WTC11 (cell line): Measurements from ENCODE around the gene TBC1D14. TPM values are rescaled to one million over a fixed set of nuclear protein-coding genes. Genes with fewer than 3 reads are reported as not detected.
"Not testable (repeated sequence)": the region's sequence is repeated elsewhere in the genome, so short reads cannot be mapped to it uniquely, and the experiment has no call there.

Source experiments
- ATAC-seq: fragments of 200-7000 bp; cut with Tn5 transposase; 2 replicates; pipeline ENCODE4 v1.10.0; 2021; ENCODE audit warnings: mild to moderate bottlenecking, moderate library complexity
- CTCF ChIA-PET: fragments of 300-600 bp; sonication (Branson Sonifier 250); formaldehyde crosslinking; loops from one replicate; lab custom pipeline; 2021; ENCODE audit warnings: antibody characterized with exemption; lab: Charles Lee
- POLR2A ChIA-PET: fragments of 350-600 bp; sonication (Branson Sonifier 250); formaldehyde crosslinking; loops from one replicate; lab custom pipeline; 2021; ENCODE audit warnings: antibody characterized with exemption; lab: Charles Lee
- DNase-seq: peaks from one replicate; pipeline ENCODE4 v3.0.0; 2021; ENCODE audit warnings: low spot score
- H3K27ac Mint-ChIP-seq: 2 replicates; pipeline ENCODE4 v1.8.0; 2021; ENCODE audit warnings: mixed read lengths
- H3K27me3 Mint-ChIP-seq: 2 replicates; pipeline ENCODE4 v1.8.0; 2021; ENCODE audit warnings: low read depth, mild to moderate bottlenecking, moderate library complexity, mixed read lengths
- H3K36me3 Mint-ChIP-seq: 2 replicates; pipeline ENCODE4 v1.8.0; 2021; ENCODE audit warnings: mixed read lengths
- H3K4me1 Mint-ChIP-seq: 2 replicates; pipeline ENCODE4 v1.8.0; 2022; ENCODE audit warnings: mixed read lengths
- H3K4me3 Mint-ChIP-seq: 2 replicates; pipeline ENCODE4 v1.8.0; 2021; ENCODE audit warnings: mild to moderate bottlenecking, moderate library complexity, mixed read lengths
- H3K9me3 Mint-ChIP-seq: 2 replicates; pipeline ENCODE4 v1.8.0; 2021; ENCODE audit warnings: mixed read lengths
- AR ChIP-seq: fragments of 250-450 bp; sonication (Bioruptor Pico); IDR thresholded peaks from 2 replicates; pipeline ENCODE4 v1.9.0; 2021; ENCODE audit warnings: mild to moderate bottlenecking
- ATF6 ChIP-seq: sonication (generic); formaldehyde crosslinking; IDR thresholded peaks from 2 replicates; pipeline ENCODE4 v1.8.1; 2023; ENCODE audit warnings: mild to moderate bottlenecking, missing genetic modification reagents
- E2F4 ChIP-seq: sonication (generic); formaldehyde crosslinking; IDR thresholded peaks from 2 replicates; pipeline ENCODE4 v1.8.1; 2022; ENCODE audit warnings: low read depth, mild to moderate bottlenecking, moderate library complexity, missing genetic modification reagents, borderline replicate concordance
- HMGA2 ChIP-seq: fragments of 250-450 bp; sonication (Bioruptor Pico); IDR thresholded peaks from 2 replicates; pipeline ENCODE4 v1.4.0; 2021; ENCODE audit warnings: mild to moderate bottlenecking, moderate library complexity
- IRF2 ChIP-seq: sonication (generic); formaldehyde crosslinking; IDR thresholded peaks from 2 replicates; pipeline ENCODE4 v1.8.0; 2022; ENCODE audit warnings: low read depth, missing genetic modification reagents, borderline replicate concordance
- MLX ChIP-seq: sonication (generic); formaldehyde crosslinking; IDR thresholded peaks from 2 replicates; pipeline ENCODE4 v1.8.1; 2023; ENCODE audit warnings: mild to moderate bottlenecking, missing genetic modification reagents, moderate library complexity
- MXD4 ChIP-seq: fragments of 250-450 bp; sonication (Bioruptor Pico); IDR thresholded peaks from 2 replicates; pipeline ENCODE4 v1.8.0; 2021; ENCODE audit warnings: mild to moderate bottlenecking, moderate library complexity, borderline replicate concordance
- STAT6 ChIP-seq: sonication (generic); formaldehyde crosslinking; conservative IDR thresholded peaks from 2 replicates; pipeline ENCODE4 v1.8.1; 2023; ENCODE audit warnings: mild to moderate bottlenecking, low read depth, missing genetic modification reagents, moderate library complexity
- ZNF263 ChIP-seq: sonication (generic); formaldehyde crosslinking; IDR thresholded peaks from 2 replicates; pipeline ENCODE4 v1.8.1; 2022; ENCODE audit warnings: low read depth, mild to moderate bottlenecking, moderate library complexity, missing genetic modification reagents
- ZNF671 ChIP-seq: fragments of 250-450 bp; sonication (Bioruptor Pico); IDR thresholded peaks from 2 replicates; pipeline ENCODE4 v1.8.0; 2021; ENCODE audit warnings: mild to moderate bottlenecking
- total RNA-seq: library from RNA; stranded (reverse); gene quantifications from 3 replicates; pipeline ENCODE4 v1.2.3, GENCODE V29; 2021

The TBC1D14 gene
- total RNA-seq, 1 experiment from 2014 or later = 45.1 TPM

- TF ChIP-seq ATF6 (CRISPR knock-in tag) = no peak
- no peak for TF ChIP-seq MLX
- TF ChIP-seq ZNF263 (CRISPR knock-in tag) = no peak
Measured at GRCh38 chr4:6905516-6906445, 3.8 kb upstream of the TBC1D14 start (continued).

GRCh38 chr4:6906486-6906885, 3.1 kb upstream of the TBC1D14 start:
- peaks cover 12% of the 10 kb centered on the region for H3K27me3 Mint-ChIP-seq
- CTCF ChIA-PET = interaction anchor here (0.6 to 7.4 kb wide), 11 partner anchors 10 to 190 kb away, joined by 3 to 83 read pairs (median 4); partner anchors contain the start of genes GRPEL1 and TADA2B
- H3K27ac Mint-ChIP-seq, DNase-seq, H3K9me3 Mint-ChIP-seq, H3K36me3 Mint-ChIP-seq, ATAC-seq, POLR2A ChIA-PET, H3K4me3 Mint-ChIP-seq: not testable (repeated sequence)
- peaks cover 30% of the 10 kb centered on the region for H3K4me1 Mint-ChIP-seq

- Mint-ChIP-seq H3K4me1 (peaks cover 33% of the 10 kb centered on the region), H3K27me3 (peaks cover 12% of the 10 kb centered on the region), H3K27ac (0 out of 2 replicates have a peak overlapping the region, but pooled peaks have one; percentile 5), H3K36me3 (no peaks in the 10 kb centered on the region), H3K9me3 (no peaks in the 10 kb centered on the region), H3K4me3 (peak overlapping the region; percentile 57)
- POLR2A ChIA-PET = no interaction called here
- ATAC-seq = peak; percentile 34
- peak; percentile 71 for DNase-seq
- TF ChIP-seq STAT6 (CRISPR knock-in tag) = no peak
- no peak for TF ChIP-seq E2F4 (CRISPR knock-in tag)
- no peak for TF ChIP-seq MXD4
- no peak for TF ChIP-seq HMGA2 (CRISPR knock-in tag)
- TF ChIP-seq AR (CRISPR knock-in tag) = no peak
- TF ChIP-seq ZNF671 (CRISPR knock-in tag) = no peak
- TF ChIP-seq IRF2 (CRISPR knock-in tag) = no peak
- CTCF ChIA-PET = interaction anchor here (0.7 to 7.4 kb wide), 15 partner anchors 8 to 194 kb away, joined by 3 to 83 read pairs (median 7); partner anchors contain the start of genes GRPEL1 and TADA2B
Measured at GRCh38 chr4:6907658-6908191, 1.9 kb upstream of the TBC1D14 start.
